GM19043 (cell line): Measurements from ENCODE around the gene GREM1.

ENCODE experiments used
- ATAC-seq: cut with Tn5 transposase; IDR thresholded peaks from one replicate; pipeline ENCODE4 v1.9.1; 2021; ENCODE audit warnings: low read depth; ENCODE audit not compliant: unreplicated experiment

GREM1 gene

DNA sequence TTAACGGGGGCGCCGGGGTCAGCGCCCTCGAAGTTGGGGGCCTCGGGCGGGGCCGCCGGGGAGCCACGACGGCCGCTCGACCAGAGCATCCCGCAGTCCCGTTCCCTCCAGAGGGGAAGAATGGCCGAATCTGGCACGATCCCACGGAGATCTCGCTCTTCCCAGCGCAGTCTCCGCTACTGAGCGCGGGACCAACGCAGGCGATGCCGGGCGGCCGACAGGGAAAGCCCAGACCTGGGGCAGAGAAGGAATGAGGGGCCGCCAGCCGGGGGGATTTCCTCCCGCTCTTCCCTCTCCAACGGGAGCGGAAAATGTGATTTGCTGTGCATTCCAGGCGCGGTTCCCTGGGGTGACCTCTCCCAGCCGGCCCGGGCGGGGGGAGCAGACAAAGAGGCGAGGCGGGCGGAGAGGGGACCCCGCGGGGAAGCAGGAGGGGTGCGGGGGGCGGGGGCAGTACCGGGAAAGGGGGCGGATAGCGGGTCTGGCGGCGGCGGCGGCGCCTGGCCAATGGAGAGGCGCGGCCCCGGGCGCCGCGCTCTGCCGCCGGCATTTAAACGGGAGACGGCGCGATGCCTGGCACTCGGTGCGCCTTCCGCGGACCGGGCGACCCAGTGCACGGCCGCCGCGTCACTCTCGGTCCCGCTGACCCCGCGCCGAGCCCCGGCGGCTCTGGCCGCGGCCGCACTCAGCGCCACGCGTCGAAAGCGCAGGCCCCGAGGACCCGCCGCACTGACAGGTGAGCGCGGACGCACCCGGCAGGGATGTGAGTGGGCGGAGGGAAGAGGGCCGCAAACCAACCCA lies at the start of gene GREM1:
Gene GREM1 (plus strand): TSS at position 579 of the 801 bp plus-strand sequence. CDS start 12,687 bp downstream, outside the sequence.
- ATAC-seq, result no peak

- ATAC-seq, result no peak
Observed at GRCh38 chr15:32668942-32669341, 48.9 kb upstream of the GREM1 start.

DNA sequence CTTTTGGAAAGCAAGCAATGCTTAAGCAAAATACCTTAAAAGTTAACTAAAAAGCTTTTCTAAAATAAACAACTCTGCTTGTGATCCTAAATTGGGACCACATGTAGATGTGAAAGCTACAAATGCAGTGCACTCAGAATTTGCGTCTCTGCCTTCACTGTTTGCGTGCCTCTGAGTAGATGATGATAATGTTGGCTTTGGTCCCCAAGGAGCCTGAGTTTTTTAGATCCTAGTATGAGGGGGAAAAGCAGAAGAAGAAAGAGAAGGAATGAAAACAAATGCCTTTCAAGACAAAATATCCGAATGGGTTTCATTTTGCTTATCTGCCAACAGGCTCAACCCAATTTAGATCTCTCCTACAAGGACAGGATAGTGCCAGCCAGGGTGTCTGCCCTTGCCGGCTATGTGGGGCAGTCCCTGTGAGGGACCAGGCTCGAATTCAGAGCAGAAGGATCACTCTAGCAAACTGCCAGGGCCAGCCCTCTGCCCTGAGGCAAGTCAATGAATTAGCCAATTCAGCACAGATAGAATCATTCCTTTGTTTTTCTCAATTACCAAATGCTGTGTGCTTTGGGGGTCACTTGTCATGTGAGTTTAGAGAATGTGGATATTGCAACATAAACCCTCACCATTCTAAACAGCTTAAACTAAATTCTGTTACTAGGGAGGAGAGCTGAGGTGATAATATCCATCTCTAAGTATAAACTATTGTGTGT lies 47.8 kb upstream of the GREM1 start:
- no peak for ATAC-seq

GRCh38 chr15:32670623-32671022 lies 47.2 kb upstream of the GREM1 start:
- ATAC-seq, result no peak

DNA sequence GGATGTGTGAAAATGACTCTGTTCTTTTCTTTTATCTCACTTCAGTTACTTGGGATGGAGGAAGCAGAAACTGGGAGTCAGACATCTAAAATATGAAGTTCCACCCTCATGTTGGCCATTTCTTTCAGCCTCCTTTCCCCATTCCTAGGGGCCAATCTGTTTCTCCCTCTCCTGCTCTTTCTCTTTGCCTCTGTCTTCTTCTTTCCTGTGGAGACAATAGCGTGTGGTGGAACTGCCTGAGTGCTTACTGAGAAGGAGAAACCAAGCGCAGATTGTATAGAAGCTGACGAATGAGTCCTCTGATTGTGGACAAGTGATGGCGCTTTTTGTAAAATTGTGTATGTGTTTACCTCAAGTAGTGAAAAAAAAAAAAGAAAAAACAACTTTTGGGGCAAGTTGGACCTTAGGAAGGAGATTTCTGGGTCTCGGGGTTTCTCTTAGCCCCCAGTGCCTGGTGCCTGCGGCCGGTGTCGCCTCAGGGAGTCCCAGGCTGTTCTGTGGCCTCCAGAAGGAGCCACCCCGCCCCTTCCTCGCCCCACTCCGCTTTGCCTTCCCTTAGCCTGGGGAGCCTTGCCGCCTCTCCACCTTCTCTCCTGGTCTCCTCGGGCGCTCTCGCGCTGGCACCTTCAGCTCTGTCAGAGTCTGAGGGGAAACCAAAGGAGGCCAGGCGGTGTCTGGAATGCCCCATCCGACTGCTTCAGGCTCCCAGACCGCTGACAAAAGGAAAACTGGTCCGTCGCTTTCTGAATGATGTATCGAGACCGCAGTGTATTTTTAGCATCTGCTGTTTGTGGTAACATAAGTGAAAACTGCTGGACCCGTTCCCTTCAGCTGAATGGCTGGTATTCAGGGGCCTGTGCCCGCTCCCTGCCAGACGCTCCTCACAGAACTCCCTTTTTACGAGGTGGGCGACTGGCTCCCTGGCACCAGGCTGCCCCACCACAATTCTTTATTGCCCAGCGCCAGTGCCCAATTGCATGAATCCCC lies 46.2 kb upstream of the GREM1 start:
- ATAC-seq, result no peak

GRCh38 chr15:32674681-32675080 lies 43.1 kb upstream of the GREM1 start:
- ATAC-seq, result no peak

GRCh38 chr15:32675466-32675865 lies 42.3 kb upstream of the GREM1 start:
- no peak for ATAC-seq

- no peak for ATAC-seq
Observed at GRCh38 chr15:32676169-32676568, 41.6 kb upstream of the GREM1 start.

- ATAC-seq, result no peak
Observed at GRCh38 chr15:32677238-32677750, 40.5 kb upstream of the GREM1 start.

GRCh38 chr15:32679298-32679690 lies 38.5 kb upstream of the GREM1 start:
- ATAC-seq, result no peak

DNA sequence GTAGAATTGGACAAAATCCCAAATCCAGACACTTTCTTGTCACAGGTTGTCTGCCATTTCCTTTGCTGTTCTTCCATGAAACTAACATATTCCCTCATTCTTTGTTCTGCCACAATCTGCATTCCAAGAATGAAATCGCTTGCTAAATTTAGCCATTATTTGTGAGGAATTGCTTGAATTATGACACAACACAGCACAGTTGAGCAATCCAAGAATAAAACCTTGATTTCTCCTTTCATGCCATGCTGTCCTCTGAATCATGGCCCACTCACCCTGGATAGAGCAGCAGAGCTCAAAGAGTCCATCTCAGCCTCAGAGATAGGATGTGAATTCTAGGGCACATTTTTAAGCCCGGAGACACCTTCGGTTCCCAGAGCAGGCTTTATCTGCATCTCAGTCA lies 35.2 kb upstream of the GREM1 start:
- ATAC-seq, result no peak

GRCh38 chr15:32682977-32683630 lies 34.7 kb upstream of the GREM1 start:
- ATAC-seq, result no peak

GRCh38 chr15:32683906-32684584 lies 33.8 kb upstream of the GREM1 start:
- ATAC-seq, result no peak

DNA sequence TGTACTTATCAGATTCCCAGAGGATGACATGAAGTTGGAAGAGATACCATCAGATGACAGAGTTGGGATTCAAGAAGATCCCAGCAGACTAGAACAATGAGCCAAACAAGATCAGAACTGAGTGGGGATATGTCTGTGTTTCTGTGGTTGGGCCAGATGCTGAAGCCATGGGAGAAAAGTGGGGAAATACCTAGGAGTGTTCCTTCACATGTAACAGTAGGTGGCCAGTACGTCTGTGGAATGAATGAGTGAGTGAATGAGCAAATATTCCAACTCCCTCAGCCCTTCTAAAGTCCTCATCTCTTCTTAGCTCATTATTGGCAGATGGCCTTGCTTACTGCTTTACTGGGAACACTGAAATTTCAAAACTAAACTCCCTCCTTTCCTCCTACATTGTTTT lies 32.2 kb upstream of the GREM1 start:
- ATAC-seq, result no peak

DNA sequence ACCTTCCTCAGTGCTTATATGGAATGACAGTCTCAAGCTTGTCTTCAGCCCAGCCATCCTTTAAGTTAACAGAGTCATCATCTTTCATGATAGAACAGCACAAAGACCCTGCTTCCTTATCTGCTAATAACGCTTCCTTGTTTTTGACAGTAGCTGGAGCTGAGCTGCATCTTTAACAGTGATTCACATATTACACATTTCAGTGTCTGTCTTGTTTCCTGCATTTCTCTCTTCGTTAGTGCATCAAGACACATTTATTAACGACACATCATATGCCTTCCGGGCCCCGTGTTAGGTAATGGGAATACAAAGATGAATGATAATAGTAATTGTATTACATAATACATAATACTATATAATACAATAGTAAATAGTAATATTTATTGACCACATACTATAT lies 30.2 kb upstream of the GREM1 start:
- ATAC-seq, result no peak

DNA sequence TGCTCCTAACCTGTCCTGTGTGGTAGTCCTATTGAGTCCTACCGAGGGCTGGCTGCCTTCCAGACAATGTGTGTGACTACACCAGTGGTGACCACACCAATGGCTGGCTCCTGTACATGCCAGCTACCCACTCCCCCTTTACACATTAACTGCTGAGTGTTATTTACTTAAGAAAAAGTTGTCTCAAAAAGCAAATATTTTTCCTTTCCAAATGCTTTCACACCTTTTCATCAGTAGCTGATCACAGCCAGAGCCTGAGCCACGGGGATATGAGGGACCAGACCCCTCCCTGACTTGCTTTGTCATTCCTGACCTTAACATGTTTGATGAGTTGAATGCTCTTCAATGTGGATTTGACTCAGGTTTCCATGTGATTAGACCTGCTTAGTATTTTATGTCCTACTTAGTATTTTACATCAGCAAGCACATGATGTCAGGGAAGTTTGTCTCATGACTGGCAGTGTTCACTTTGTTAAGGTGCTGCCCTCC lies 29.6 kb upstream of the GREM1 start:
- ATAC-seq, result no peak

DNA sequence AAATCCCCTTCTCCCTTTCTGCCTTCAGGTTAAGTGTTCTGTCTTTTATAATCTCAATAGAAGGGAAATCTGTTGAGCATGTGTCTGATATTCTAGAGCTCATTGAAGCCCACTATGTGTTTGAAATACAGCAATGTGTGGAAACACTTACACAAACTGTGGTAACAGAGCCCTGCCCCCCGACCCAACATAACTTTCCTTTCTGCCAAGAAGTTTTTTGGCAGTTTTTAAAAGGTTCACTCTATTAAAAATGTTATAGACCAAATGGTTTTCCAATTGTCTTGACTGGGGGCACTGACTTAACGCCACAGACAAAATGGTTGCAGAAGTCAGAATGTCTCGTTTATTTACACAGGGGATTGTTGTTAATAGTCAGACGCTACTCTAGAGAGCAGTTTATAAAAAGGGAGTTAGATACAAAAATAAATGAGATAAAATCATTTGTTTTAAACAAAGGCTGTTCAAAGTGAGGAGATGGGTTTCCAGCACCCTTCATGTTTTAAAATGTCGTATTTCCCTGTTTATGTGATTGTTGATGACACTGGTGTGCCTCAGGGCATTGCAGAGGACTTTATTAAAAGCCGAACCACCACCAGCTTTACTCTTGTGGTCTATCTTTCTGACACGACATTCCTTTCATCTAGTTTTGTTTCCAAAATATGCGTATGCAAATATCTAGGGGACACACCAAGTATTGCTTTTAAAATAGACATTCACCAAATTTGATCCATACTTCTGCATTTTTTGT lies 26.7 kb upstream of the GREM1 start:
- no peak for ATAC-seq

DNA sequence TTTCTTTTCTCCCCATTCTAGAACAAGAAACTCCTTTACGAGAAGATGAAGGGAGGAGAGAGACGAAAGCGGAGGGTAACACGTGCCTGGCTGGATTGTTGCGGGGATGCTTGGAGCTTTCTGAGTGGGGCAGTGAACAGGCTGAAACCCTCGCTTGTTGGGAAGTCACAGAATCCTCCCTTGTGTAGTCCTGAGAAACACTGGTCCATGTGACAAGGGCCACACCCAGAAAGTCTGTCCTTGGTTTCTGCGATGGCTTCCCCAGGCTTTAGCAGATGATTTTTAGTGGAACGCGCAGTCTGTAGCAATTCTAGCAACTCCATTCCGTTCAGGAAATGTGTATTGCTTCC lies 26.1 kb upstream of the GREM1 start:
- no peak for ATAC-seq

DNA sequence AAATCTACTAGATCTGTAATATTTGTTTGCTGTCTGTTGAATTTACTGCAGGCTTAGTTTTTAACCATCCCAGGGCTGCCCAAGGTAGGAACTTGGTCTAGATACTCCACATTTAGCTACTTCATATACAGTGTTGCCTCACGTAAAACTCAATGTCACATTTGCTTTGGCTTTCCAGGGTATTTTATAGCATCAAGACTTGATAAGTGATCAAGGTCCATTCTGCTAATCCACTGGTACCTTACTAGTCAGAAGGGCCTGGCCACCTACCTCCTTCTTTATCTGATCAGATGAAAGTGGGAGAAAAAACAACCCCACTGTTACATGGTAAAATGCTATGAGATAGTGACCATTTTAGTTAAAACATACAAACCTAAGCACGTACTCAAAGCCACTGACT lies 25.5 kb upstream of the GREM1 start:
- no peak for ATAC-seq
